GM21717 (cell line): ENCODE measurements around the gene TENM3.

Experiments used
- ATAC-seq: cut with Tn5 transposase; IDR thresholded peaks from one replicate; pipeline ENCODE4 v1.9.1; 2021; ENCODE audit warnings: mild to moderate bottlenecking, moderate library complexity; ENCODE audit not compliant: unreplicated experiment

The TENM3 gene

GRCh38 chr4:182553653-182554052, 310.5 kb downstream of the TENM3 start:
- no peak for ATAC-seq

GRCh38 chr4:182554736-182555135, 311.5 kb downstream of the TENM3 start:
- no peak for ATAC-seq

- no peak for ATAC-seq
Measured at GRCh38 chr4:182555997-182556418, 312.8 kb downstream of the TENM3 start.

GRCh38 chr4:182556580-182556979, 313.4 kb downstream of the TENM3 start:
- ATAC-seq, result no peak

- no peak for ATAC-seq
Measured at GRCh38 chr4:182560358-182560757, 317.2 kb downstream of the TENM3 start.

GRCh38 chr4:182562350-182562749, 319.1 kb downstream of the TENM3 start:
- no peak for ATAC-seq

- ATAC-seq, result no peak
Measured at GRCh38 chr4:182564724-182565369, 321.6 kb downstream of the TENM3 start.

- ATAC-seq, result no peak
Measured at GRCh38 chr4:182567119-182567518, 323.9 kb downstream of the TENM3 start.

GRCh38 chr4:182569561-182569960, 326.4 kb downstream of the TENM3 start:
- no peak for ATAC-seq

- ATAC-seq, result no peak
Measured at GRCh38 chr4:182574706-182575105, 331.5 kb downstream of the TENM3 start.

GRCh38 chr4:182575225-182575624, 332.0 kb downstream of the TENM3 start:
- ATAC-seq, result no peak

GRCh38 chr4:182576601-182577289, 333.5 kb downstream of the TENM3 start:
- no peak for ATAC-seq

- no peak for ATAC-seq
Measured at GRCh38 chr4:182577411-182577810, 334.2 kb downstream of the TENM3 start.

- ATAC-seq, result no peak
Measured at GRCh38 chr4:182578402-182578801, 335.2 kb downstream of the TENM3 start.

- no peak for ATAC-seq
Measured at GRCh38 chr4:182582245-182582644, 339.0 kb downstream of the TENM3 start.

- no peak for ATAC-seq
Measured at GRCh38 chr4:182583703-182584415, 340.7 kb downstream of the TENM3 start.

GRCh38 chr4:182585321-182585720, 342.1 kb downstream of the TENM3 start:
- no peak for ATAC-seq

GRCh38 chr4:182589100-182589499, 345.9 kb downstream of the TENM3 start:
- no peak for ATAC-seq

GRCh38 chr4:182593402-182593801, 350.2 kb downstream of the TENM3 start:
- ATAC-seq, result no peak

- ATAC-seq, result no peak
Measured at GRCh38 chr4:182593864-182594263, 350.7 kb downstream of the TENM3 start.

- no peak for ATAC-seq
Measured at GRCh38 chr4:182600093-182600492, 356.9 kb downstream of the TENM3 start.

GRCh38 chr4:182600856-182601255, 357.7 kb downstream of the TENM3 start:
- no peak for ATAC-seq
